K562 (cell line): Measurements from ENCODE around the gene GRPEL2. TPM values are rescaled to one million over a fixed set of nuclear protein-coding genes. Genes with fewer than 3 reads are reported as not detected.
A peak's percentile ranks its signal among the peaks of the same experiment; 100 is the strongest.

Source experiments
- ATAC-seq: fragments of 200-7000 bp; cut with Tn5 transposase; 3 replicates; pipeline ENCODE4 v1.9.1; 2020; ENCODE audit warnings: moderate library complexity
- BruUV-seq: library from RNA; stranded (reverse); fragments of 400-500 nt; replicated peaks from 2 replicates; lab custom pipeline; 2021; lab: Mats Ljungman, UMichigan
- CTCF ChIA-PET: fragments of 300-600 bp; formaldehyde crosslinking; extraction: SDS; loops from one replicate; lab custom pipeline; 2021; ENCODE audit warnings: low intra/inter-chr PET ratio; lab: Yijun Ruan, JAX
- POLR2A ChIA-PET: fragments of 300-600, 350-650 bp; sonication (Branson Sonifier 250); formaldehyde crosslinking; extraction: SDS; loops from one replicate; lab custom pipeline; 2021; ENCODE audit warnings: antibody characterized with exemption, inconsistent platforms; lab: Yijun Ruan, JAX
- DNase-seq, 4 experiments: peaks; one replicate each; pipeline versions ENCODE4 v3.0.0 to v3.0.0-alpha.2; 2011 to 2018; ENCODE audit warnings: low spot score in 3 of 4, mixed read lengths in 3 of 4; ENCODE audit errors: extremely low read depth in 1 of 4
- FAIRE-seq: peaks from 2 replicates; lab custom pipeline; 2011; peaks lifted over from hg19 to GRCh38; lab: Jason Lieb, UNC
- H2AFZ ChIP-seq: 2 replicates; pipeline ENCODE4 v1.6.0; 2011; ENCODE audit warnings: low read depth, low read length, control low read depth, inconsistent platforms
- H3K27ac ChIP-seq: fragments of 200-600 bp; 3 replicates; pipeline ENCODE4 v1.8.0; 2011; ENCODE audit warnings: low read depth, mild to moderate bottlenecking, control low read depth, inconsistent platforms, low read length, moderate library complexity, mixed read lengths; ENCODE audit errors: extremely low read depth
- H3K27me3 ChIP-seq, 2 experiments: fragments of 300-600 bp in 1 of 2; 2 replicates in 1 of 2; 3 replicates in 1 of 2; pipeline versions ENCODE4 v1.6.0 to v1.8.0; 2011; ENCODE audit warnings: inconsistent platforms in 2 of 2, low read length in 2 of 2, mild to moderate bottlenecking in 1 of 2, mixed read lengths in 1 of 2, moderate library complexity in 1 of 2; ENCODE audit not compliant: control insufficient read depth in 2 of 2, insufficient read depth in 2 of 2
- H3K36me3 ChIP-seq: fragments of 300-600 bp; 3 replicates; pipeline ENCODE4 v1.8.0; 2011; ENCODE audit warnings: mild to moderate bottlenecking, low read length, inconsistent platforms; ENCODE audit not compliant: control insufficient read depth, insufficient read depth
- H3K4me1 ChIP-seq, 2 experiments: fragments of 200-600 bp in 1 of 2; replicated peaks in 1 of 2; 2 replicates in 1 of 2; 3 replicates in 1 of 2; pipeline versions ENCODE4 v1.5.1 to v1.8.0; 2011; ENCODE audit warnings: inconsistent platforms in 2 of 2, low read length in 2 of 2, mild to moderate bottlenecking in 1 of 2, mixed read lengths in 1 of 2, moderate library complexity in 1 of 2; ENCODE audit not compliant: control insufficient read depth in 2 of 2, insufficient read depth in 2 of 2
- H3K4me2 ChIP-seq: 2 replicates; pipeline ENCODE4 v1.6.1; 2011; ENCODE audit warnings: low read length, control low read depth, inconsistent platforms, mixed read lengths; ENCODE audit not compliant: insufficient read depth
- H3K4me3 ChIP-seq: fragments of 200-600 bp; sonication (generic), shearing (Covaris generic); 2 replicates; pipeline ENCODE4 v1.5.1; 2016; ENCODE audit warnings: control low read depth, inconsistent platforms
- H3K79me2 ChIP-seq: fragments of 200-600 bp; 3 replicates; pipeline ENCODE4 v1.8.0; 2011; ENCODE audit warnings: low read length, inconsistent platforms; ENCODE audit not compliant: control insufficient read depth, insufficient read depth
- H3K9ac ChIP-seq, 2 experiments: 2 replicates each; pipeline versions ENCODE4 v1.6.0 to v1.6.1; 2011; ENCODE audit warnings: low read depth in 2 of 2, low read length in 2 of 2, control low read depth in 1 of 2, inconsistent platforms in 1 of 2, mild to moderate bottlenecking in 1 of 2, mixed read lengths in 1 of 2; ENCODE audit not compliant: insufficient read depth in 1 of 2
- H3K9me1 ChIP-seq: one replicate; pipeline ENCODE4 v1.6.0; 2011; ENCODE audit warnings: inconsistent platforms, mild to moderate bottlenecking, low read length, moderate library complexity; ENCODE audit not compliant: control insufficient read depth, insufficient read depth
- H3K9me3 ChIP-seq: replicated peaks from 2 replicates; pipeline ENCODE4 v1.5.1; 2011; ENCODE audit warnings: low read depth, low read length, inconsistent platforms; ENCODE audit not compliant: control insufficient read depth, insufficient read depth
- H4K20me1 ChIP-seq: replicated peaks from 2 replicates; pipeline ENCODE4 v1.6.1; 2011; ENCODE audit warnings: low read length, inconsistent platforms, mixed read lengths; ENCODE audit not compliant: control insufficient read depth, insufficient read depth
- BMI1 ChIP-seq: fragments of 150-350 bp; IDR thresholded peaks from 2 replicates; pipeline ENCODE4 v1.6.1; 2014; ENCODE audit warnings: low read length
- CBX8 ChIP-seq: fragments of 200-600 bp; sonication (generic); IDR thresholded peaks from 2 replicates; pipeline ENCODE4 v1.6.1; 2012; ENCODE audit warnings: borderline replicate concordance, mixed run types, low read depth, mild to moderate bottlenecking, moderate library complexity, mixed read lengths, low read length, control low read depth, inconsistent platforms; ENCODE audit not compliant: poor library complexity, severe bottlenecking; ENCODE audit errors: extremely low read depth
- CREB1 ChIP-seq, 2 experiments: sonication (generic) in 1 of 2; formaldehyde crosslinking in 1 of 2; IDR thresholded peaks; 2 replicates each; pipeline versions ENCODE4 v1.6.1 to v1.8.0; 2012 to 2022; ENCODE audit warnings: inconsistent platforms in 1 of 2, mild to moderate bottlenecking in 1 of 2, missing genetic modification reagents in 1 of 2, moderate library complexity in 1 of 2
- E2F3 ChIP-seq: fragments of 250-450 bp; sonication (Bioruptor Pico); IDR thresholded peaks from 2 replicates; pipeline ENCODE4 v1.4.0; 2020; ENCODE audit warnings: mild to moderate bottlenecking
- FOS ChIP-seq: IDR thresholded peaks from 3 replicates; pipeline ENCODE4 v1.6.1; 2011; ENCODE audit not compliant: insufficient read length; ENCODE audit errors: extremely low read depth
- HDAC8 ChIP-seq: fragments of 450-650 bp; IDR thresholded peaks from 2 replicates; pipeline ENCODE4 v1.6.1; 2016; ENCODE audit warnings: mild to moderate bottlenecking, missing genetic modification characterization, moderate library complexity, missing compliant biosample characterization
- HMG20B ChIP-seq: fragments of 250-450 bp; sonication (Bioruptor Pico); IDR thresholded peaks from 2 replicates; pipeline ENCODE4 v1.5.0; 2021; ENCODE audit warnings: mild to moderate bottlenecking
- HNRNPL ChIP-seq: fragments of 200-400 bp; formaldehyde crosslinking; IDR thresholded peaks from 2 replicates; pipeline ENCODE4 v1.6.1; 2017; ENCODE audit warnings: low read depth, mild to moderate bottlenecking, low read length
- MNT ChIP-seq, 2 experiments: fragments of 450-650 bp; conservative IDR thresholded peaks; 2 replicates each; pipeline ENCODE4 v1.6.1; 2017; ENCODE audit warnings: mild to moderate bottlenecking in 2 of 2, moderate library complexity in 2 of 2
- NCOA1 ChIP-seq: fragments of 450-650 bp; IDR thresholded peaks from 2 replicates; pipeline ENCODE4 v1.6.1; 2016; ENCODE audit warnings: low read depth
- NR0B1 ChIP-seq: fragments of 450-650 bp; IDR thresholded peaks from one replicate; pipeline ENCODE4 v1.6.1; 2018; ENCODE audit warnings: mild to moderate bottlenecking, moderate library complexity; ENCODE audit not compliant: partially characterized antibody
- RCOR1 ChIP-seq, 2 experiments: IDR thresholded peaks; 2 replicates each; pipeline ENCODE4 v1.6.1; 2012; ENCODE audit warnings: low read depth in 2 of 2, low read length in 2 of 2, borderline replicate concordance in 1 of 2, improper control_type of control experiment in 1 of 2
- RFX7 ChIP-seq: fragments of 250-450 bp; sonication (Bioruptor Pico); IDR thresholded peaks from 2 replicates; pipeline ENCODE4 v1.5.1; 2021; ENCODE audit warnings: mild to moderate bottlenecking
- SMAD2 ChIP-seq: fragments of 150-350 bp; IDR thresholded peaks from 2 replicates; pipeline ENCODE4 v1.6.1; 2014; ENCODE audit warnings: low read depth, mild to moderate bottlenecking, low read length
- ZNF41 ChIP-seq: fragments of 250-450 bp; sonication (Bioruptor Pico); conservative IDR thresholded peaks from 2 replicates; pipeline ENCODE4 v1.4.0; 2020; ENCODE audit warnings: mild to moderate bottlenecking
- WGBS: fragments of 100-300 bp; shearing (Covaris generic); methylation state at CpG from one replicate; pipeline ENCODE4 v1.1.6; 2016; ENCODE audit warnings: low coverage, mixed read lengths; ENCODE audit not compliant: insufficient coverage; ENCODE audit errors: missing lambda C conversion rate; 5-methylcytosine and 5-hydroxymethylcytosine counted together
- in situ Hi-C: fragments of 300-500 bp; cut with MboI; formaldehyde crosslinking; loops from 4 replicates; pipeline ENCODE4 v1.15.0; 2018; ENCODE audit warnings: inconsistent platforms, mixed read lengths
- intact Hi-C: fragments of 100-400 bp; cut with micrococcal nuclease; formaldehyde crosslinking; loops from 2 replicates; pipeline ENCODE4 v1.14.2; 2022
- polyA plus RNA-seq, 8 experiments: library from polyadenylated mRNA; depleted of rRNA in 4 of 8; stranded (reverse) in 5 of 8; unstranded in 3 of 8; fragments of >200 nt; fragmentation: Nextera tagmentation in 2 of 8; fragmentation: Illumina TruSeq in 1 of 8; extraction: Ambion mirVana in 2 of 8; extraction: Trizol in 1 of 8; gene quantifications; 2 replicates each; pipeline versions ENCODE4 v1.2.1 to v1.2.3, GENCODE V29; 2011 to 2014; ENCODE audit warnings: inconsistent platforms in 1 of 8, missing spikeins in 1 of 8
- total RNA-seq, 7 experiments: library from RNA; depleted of rRNA in 6 of 7; stranded (reverse); fragments of >200 nt in 6 of 7; fragmentation: Illumina TruSeq in 2 of 7; extraction: Trizol in 2 of 7; gene quantifications; 2 replicates each; pipeline versions ENCODE4 v1.2.1 to v1.2.3, GENCODE V29; 2011 to 2021; ENCODE audit warnings: low replicate concordance in 1 of 7

The GRPEL2 gene
- total and polyA plus RNA-seq, 9 of the 15 experiments (the other 6 are each of a cell fraction or from before 2014, with no cell fraction given), result 11.2 to 40.5 (median 25.8) TPM

- Histone ChIP-seq H3K27me3 (no peaks in the 10 kb centered on the region), H3K9ac (peak overlapping the region in 1 of 2 experiments; percentile 27; a peak in 1 of 4 replicates), H3K36me3 (no peaks in the 10 kb centered on the region), H3K9me3 (no peaks in the 10 kb centered on the region), H4K20me1 (no peaks in the 10 kb centered on the region), H3K79me2 (peaks cover 1% of the 10 kb centered on the region; the same call in 1 of the 3 replicates), H3K4me3 (no peak overlapping the region), H3K27ac (no peak overlapping the region), H3K4me2 (no peak overlapping the region), H2AFZ (no peak overlapping the region), H3K9me1 (no peaks in the 10 kb centered on the region), H3K4me1 (peaks cover 25 to 26% of the 10 kb centered on the region in 2 experiments; a peak in 4 of 5 replicates)
- TF ChIP-seq CREB1 (IDR thresholded peaks at IDR 0.05), result no peak
- no peak for TF ChIP-seq CREB1 (CRISPR knock-in tag; IDR thresholded peaks at IDR 0.05)
- no peak for TF ChIP-seq E2F3
- TF ChIP-seq BMI1, result no peak
- no peak for TF ChIP-seq MNT (conservative IDR thresholded peaks at IDR 0.05)
- no peak for TF ChIP-seq NR0B1
- no peak for TF ChIP-seq FOS
- TF ChIP-seq HNRNPL, result no peak
- TF ChIP-seq HMG20B (CRISPR knock-in tag), result no peak
- TF ChIP-seq SMAD2, result no peak
- TF ChIP-seq ZNF41 (CRISPR knock-in tag), result no peak
- no peak for TF ChIP-seq RCOR1 (IDR thresholded peaks at IDR 0.05; ENCODE audit: borderline replicate concordance in 1 of 2, low read depth in 2 of 2, low read length in 2 of 2)
- TF ChIP-seq CBX8, result no peak
- TF ChIP-seq NCOA1, result no peak
- no peak for TF ChIP-seq HDAC8 (tag)
- no peak for TF ChIP-seq RFX7
- WGBS, result 69% methylated on average over 8 of the region's 9 CpGs
- BruUV-seq, result no TSS peak
- ATAC-seq (no peak), DNase-seq (no peak), FAIRE-seq (no peak)
- intact Hi-C loops (no loop called here), in situ Hi-C loops (no loop called here)
- CTCF ChIA-PET, result no interaction called here
- POLR2A ChIA-PET, result interaction anchor here (0.8 to 1.6 kb wide), 3 partner anchors 9 to 101 kb away, joined by 3 read pairs; no protein-coding TSS in a partner anchor
Measured at GRCh38 chr5:149363936-149364335, 18.6 kb downstream of the GRPEL2 start.
